HG03575 (cell line): ENCODE data around the gene ELANE.

Source experiments
- ATAC-seq: cut with Tn5 transposase; IDR thresholded peaks from one replicate; pipeline ENCODE4 v1.9.1; 2021; ENCODE audit not compliant: unreplicated experiment, insufficient number of reproducible peaks, low FRiP score; ENCODE audit errors: extremely low read depth

The ELANE gene

GRCh38 chr19:904545-904944, 52.4 kb downstream of the ELANE start:
- ATAC-seq, result no peak
